Measurements from ENCODE around the gene CCDC57. TPM values are rescaled to one million over a fixed set of nuclear protein-coding genes. Genes with fewer than 3 reads are reported as not detected.

The CCDC57 gene
- total and polyA plus RNA-seq, 10 donors = 28.8 to 164 (median 51.9) TPM

GRCh38 chr17:82156284-82156925 lies 56.2 kb downstream of the CCDC57 start:
- Histone ChIP-seq H3K36me3 (peaks cover 0 to 54% (median 8%) of the 10 kb centered on the region in 6 donors), H3K4me1 (peaks cover 0 to 15% (median 8%) of the 10 kb centered on the region in 6 donors), H3K27ac (no peak overlapping the region), H3K4me3 (no peak overlapping the region), H3K9me3 (no peaks in the 10 kb centered on the region), H3K27me3 (replicated peaks in 1 of 7) (no peaks in the 10 kb centered on the region)
- TF ChIP-seq POLR2AphosphoS5 (IDR thresholded peaks at IDR 0.05) (no peak), POLR2A (IDR thresholded peaks at IDR 0.05) (no peak)
- peak; percentile 43 for DNase-seq
- intact Hi-C loops (cut with DNase I; ENCODE audit: low total_unique reads) = no loop called here
- WGBS, 5 donors = 93 to 97% (median 96%) methylated on average over 13 to 14 of the region's 14 CpGs

DNA sequence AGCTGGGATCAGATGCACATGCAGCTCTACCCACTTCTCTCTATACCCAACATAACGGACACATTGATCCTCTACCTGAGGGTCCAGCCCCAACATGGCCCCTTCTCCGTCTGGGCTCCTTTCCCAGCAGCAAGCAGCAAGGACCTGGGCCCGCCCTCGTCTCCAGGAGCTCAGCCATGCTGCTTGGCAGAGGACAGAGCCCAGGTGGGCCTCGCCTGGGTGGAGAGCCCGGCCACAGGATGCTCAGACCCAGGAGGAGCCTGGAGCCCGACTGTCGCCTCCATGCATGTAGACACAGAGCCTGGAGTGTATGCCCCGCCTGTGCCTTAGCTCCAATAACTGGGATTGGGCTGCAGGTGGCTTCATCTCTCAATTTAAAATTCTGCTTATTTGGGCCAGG lies 57.0 kb downstream of the CCDC57 start:
- DNase-seq = peak; percentile 64
- peaks cover 0 to 15% (median 8%) of the 10 kb centered on the region in 6 donors for H3K4me1 ChIP-seq
- H3K36me3 ChIP-seq = peaks cover 0 to 48% (median 8%) of the 10 kb centered on the region in 6 donors
- no peaks in the 10 kb centered on the region for H3K27me3 ChIP-seq (replicated peaks in 1 of 7)
- H3K27ac ChIP-seq = no peak overlapping the region
- intact Hi-C loops (cut with DNase I; ENCODE audit: low total_unique reads) = loop anchor here (2.0 kb wide), 1 partner anchor 123 kb away; no protein-coding TSS in a partner anchor
- H3K4me3 ChIP-seq = no peak overlapping the region
- TF ChIP-seq CTCF (IDR thresholded peaks at IDR 0.05 in 8 of 11, conservative IDR thresholded peaks at IDR 0.05 in 3 of 11) = no peak
- no peaks in the 10 kb centered on the region for H3K9me3 ChIP-seq
- 92 to 97% (median 95%) methylated on average over 8 to 9 of the region's 9 CpGs for WGBS, 5 donors

GRCh38 chr17:82154881-82155331 lies 57.7 kb downstream of the CCDC57 start:
- H3K36me3 ChIP-seq = peaks cover 0 to 41% (median 6%) of the 10 kb centered on the region in 6 donors
- intact Hi-C loops (cut with DNase I; ENCODE audit: low total_unique reads) = loop anchor here (2.0 kb wide), 1 partner anchor 122 kb away; no protein-coding TSS in a partner anchor
- H3K27ac ChIP-seq = no peak overlapping the region
- H3K4me1 ChIP-seq = peaks cover 0 to 15% (median 8%) of the 10 kb centered on the region in 6 donors
- TF ChIP-seq CTCF (IDR thresholded peaks at IDR 0.05 in 8 of 11, conservative IDR thresholded peaks at IDR 0.05 in 3 of 11) (no peak), POLR2A (IDR thresholded peaks at IDR 0.05) (no peak), POLR2AphosphoS5 (IDR thresholded peaks at IDR 0.05) (no peak)
- no peaks in the 10 kb centered on the region for H3K27me3 ChIP-seq (replicated peaks in 1 of 7)
- no peak overlapping the region for H3K4me3 ChIP-seq
- DNase-seq = peak; percentile 56
- WGBS, 5 donors = 91 to 95% (median 93%) methylated on average over 27 of the region's 27 CpGs
- no peaks in the 10 kb centered on the region for H3K9me3 ChIP-seq

GRCh38 chr17:82153745-82154375 lies 58.8 kb downstream of the CCDC57 start:
- TF ChIP-seq POLR2A (IDR thresholded peaks at IDR 0.05) (no peak), POLR2AphosphoS5 (IDR thresholded peaks at IDR 0.05) (peak; percentile 62 to 66 (median 63)), CTCF (IDR thresholded peaks at IDR 0.05 in 8 of 11, conservative IDR thresholded peaks at IDR 0.05 in 3 of 11) (peak; percentile 89 to 98 (median 96))
- Histone ChIP-seq H3K27me3 (replicated peaks in 1 of 7) (no peaks in the 10 kb centered on the region), H3K36me3 (peaks cover 0 to 30% (median under 1%) of the 10 kb centered on the region in 6 donors), H3K27ac (no peak overlapping the region), H3K4me1 (peaks cover 0 to 15% (median 8%) of the 10 kb centered on the region in 6 donors), H3K9me3 (no peaks in the 10 kb centered on the region), H3K4me3 (no peak overlapping the region)
- DNase-seq = peak; percentile 95
- intact Hi-C loops (cut with DNase I; ENCODE audit: low total_unique reads) = loop anchor here (2.0 kb wide), 1 partner anchor 121 kb away; no protein-coding TSS in a partner anchor
- 48 to 59% (median 54%) methylated on average over 10 to 16 of the region's 16 CpGs for WGBS, 5 donors
